ENCODE measurements around the gene MYMX. TPM values are rescaled to one million over a fixed set of nuclear protein-coding genes. Genes with fewer than 3 reads are reported as not detected.
"Not testable (repeated sequence)": the region's sequence is repeated elsewhere in the genome, so short reads cannot be mapped to it uniquely, and the experiment has no call there.

Gene MYMX
- total RNA-seq, 1 donor from 2014 or later, result not detected

GRCh38 chr6:44179072-44179536 lies 37.6 kb upstream of the MYMX start:
- TF ChIP-seq CTCF (IDR thresholded peaks at IDR 0.05; ENCODE audit: insufficient read depth, low read length, severe bottlenecking), result no peak
- no peak for FAIRE-seq

GRCh38 chr6:44179648-44180047 lies 37.1 kb upstream of the MYMX start:
- Histone ChIP-seq H3K4me3 (ENCODE audit: low read depth, low read length) (no peak overlapping the region), H3K27me3 (ENCODE audit: control insufficient read depth, insufficient read depth, low read length) (no peaks in the 10 kb centered on the region), H3K36me3 (ENCODE audit: control insufficient read depth, insufficient read depth, low read length) (no peaks in the 10 kb centered on the region)
- FAIRE-seq, result no peak
- TF ChIP-seq CTCF (IDR thresholded peaks at IDR 0.05; ENCODE audit: insufficient read depth, low read length, severe bottlenecking), result no peak
- DNase-seq (ENCODE audit: low read depth), result no peak

More at GRCh38 chr6:44179072-44179536, 37.6 kb upstream of the MYMX start:
- H3K36me3 ChIP-seq (ENCODE audit: control insufficient read depth, insufficient read depth, low read length), result no peaks in the 10 kb centered on the region
- H3K4me3 ChIP-seq (ENCODE audit: low read depth, low read length), result no peak overlapping the region
- H3K27me3 ChIP-seq (ENCODE audit: control insufficient read depth, insufficient read depth, low read length), result no peaks in the 10 kb centered on the region
- DNase-seq (ENCODE audit: low read depth), result peak; percentile 13

- Histone ChIP-seq H3K36me3 (ENCODE audit: control insufficient read depth, insufficient read depth, low read length) (no peaks in the 10 kb centered on the region), H3K4me3 (ENCODE audit: low read depth, low read length) (no peak overlapping the region), H3K27me3 (ENCODE audit: control insufficient read depth, insufficient read depth, low read length) (no peaks in the 10 kb centered on the region)
- DNase-seq (ENCODE audit: low read depth) (no peak), FAIRE-seq (no peak)
- no peak for TF ChIP-seq CTCF (IDR thresholded peaks at IDR 0.05; ENCODE audit: insufficient read depth, low read length, severe bottlenecking)
Observed at GRCh38 chr6:44180406-44180805, 36.3 kb upstream of the MYMX start.

GRCh38 chr6:44180886-44181285 lies 35.8 kb upstream of the MYMX start:
- no peak for DNase-seq (ENCODE audit: low read depth)
- Histone ChIP-seq H3K4me3 (ENCODE audit: low read depth, low read length) (no peak overlapping the region), H3K36me3 (ENCODE audit: control insufficient read depth, insufficient read depth, low read length) (no peaks in the 10 kb centered on the region), H3K27me3 (ENCODE audit: control insufficient read depth, insufficient read depth, low read length) (no peaks in the 10 kb centered on the region)
- TF ChIP-seq CTCF (IDR thresholded peaks at IDR 0.05; ENCODE audit: insufficient read depth, low read length, severe bottlenecking), result no peak
- no peak for FAIRE-seq

- H3K36me3 ChIP-seq (ENCODE audit: control insufficient read depth, insufficient read depth, low read length); FAIRE-seq; H3K4me3 ChIP-seq (ENCODE audit: low read depth, low read length); DNase-seq (ENCODE audit: low read depth); H3K27me3 ChIP-seq (ENCODE audit: control insufficient read depth, insufficient read depth, low read length): not testable (repeated sequence)
Observed at GRCh38 chr6:44181784-44182183, 34.9 kb upstream of the MYMX start.

GRCh38 chr6:44182911-44183390 lies 33.8 kb upstream of the MYMX start:
- TF ChIP-seq CTCF (IDR thresholded peaks at IDR 0.05; ENCODE audit: insufficient read depth, low read length, severe bottlenecking), result no peak
- DNase-seq (ENCODE audit: low read depth) (no peak), FAIRE-seq (no peak)
- no peaks in the 10 kb centered on the region for H3K27me3 ChIP-seq (ENCODE audit: control insufficient read depth, insufficient read depth, low read length)
- no peaks in the 10 kb centered on the region for H3K36me3 ChIP-seq (ENCODE audit: control insufficient read depth, insufficient read depth, low read length)
- H3K4me3 ChIP-seq (ENCODE audit: low read depth, low read length), result no peak overlapping the region

All from bronchial epithelial cell (primary cell).